T-helper 2 cell (primary cell): ENCODE measurements around the gene TNFRSF18.
"Not testable (repeated sequence)": the region's sequence is repeated elsewhere in the genome, so short reads cannot be mapped to it uniquely, and the experiment has no call there.

Experiments
- DNase-seq, 5 experiments: peaks; one replicate each; pipeline versions ENCODE4 v3.0.0 to v3.0.0-alpha.2; 2012 to 2022
- total RNA-seq, 2 donors: gene quantifications; one replicate each; lab custom pipeline; 2026; lab: John Stamatoyannopoulos, UW

Gene TNFRSF18
- 12.9 to 18.7 reads per million in 2 donors for total RNA-seq

- peak in 4 of 5 experiments; percentile 15 to 67 (median 38) for DNase-seq
Observed at GRCh38 chr1:1206376-1206965, at the start of gene TNFRSF18. Gene TNFRSF18, minus strand, starts transcription at chr1:1206592. Its CDS starts 21 bp downstream, at chr1:1206571.

DNA sequence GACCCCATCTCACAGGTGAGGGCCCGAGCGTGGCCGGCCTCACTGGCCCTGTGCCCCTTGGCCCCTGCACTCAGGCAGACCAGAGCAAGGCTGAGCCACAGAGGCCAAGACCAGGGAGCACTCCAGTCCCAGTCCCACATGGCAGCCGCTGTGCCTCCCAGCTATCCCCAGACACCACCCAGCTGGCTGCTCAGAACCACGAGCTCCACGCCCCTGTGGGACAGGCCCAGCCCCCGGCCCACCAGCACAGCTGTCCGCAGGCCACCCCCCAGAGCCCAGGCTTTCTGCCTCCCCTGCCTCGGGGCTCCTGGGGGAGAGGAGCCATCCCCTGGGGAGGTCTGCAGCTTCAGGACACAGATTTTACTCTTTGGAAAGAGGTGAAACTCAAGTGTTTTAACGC lies 49.2 kb upstream of the TNFRSF18 start:
- DNase-seq = no peak

- peak in 1 of 5 experiments; percentile 2 for DNase-seq
Observed at GRCh38 chr1:1255078-1255477, 48.7 kb upstream of the TNFRSF18 start.

- no peak for DNase-seq
Observed at GRCh38 chr1:1254667-1254998, 48.2 kb upstream of the TNFRSF18 start.

GRCh38 chr1:1253972-1254666 lies 47.7 kb upstream of the TNFRSF18 start:
- DNase-seq = no peak

DNA sequence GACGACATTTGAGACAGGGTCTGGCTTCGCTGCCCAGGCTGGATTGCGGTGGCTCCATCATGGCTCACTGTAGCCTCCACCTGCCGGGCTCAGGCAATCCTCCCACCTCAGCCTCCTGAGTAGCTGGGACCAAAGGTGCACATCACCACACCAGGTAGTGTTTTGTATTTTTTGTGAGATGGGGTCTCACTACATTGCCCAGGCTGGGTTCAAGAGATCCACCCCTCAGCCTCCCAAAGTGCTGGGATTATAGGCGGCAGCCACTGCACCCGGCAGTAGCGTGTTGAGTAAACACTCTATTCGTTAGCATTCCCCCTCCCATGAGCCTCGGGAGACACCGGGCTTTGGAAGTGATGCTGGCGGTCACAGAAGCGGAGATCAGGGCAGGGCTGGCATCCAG lies 46.9 kb upstream of the TNFRSF18 start:
- DNase-seq = no peak

DNA sequence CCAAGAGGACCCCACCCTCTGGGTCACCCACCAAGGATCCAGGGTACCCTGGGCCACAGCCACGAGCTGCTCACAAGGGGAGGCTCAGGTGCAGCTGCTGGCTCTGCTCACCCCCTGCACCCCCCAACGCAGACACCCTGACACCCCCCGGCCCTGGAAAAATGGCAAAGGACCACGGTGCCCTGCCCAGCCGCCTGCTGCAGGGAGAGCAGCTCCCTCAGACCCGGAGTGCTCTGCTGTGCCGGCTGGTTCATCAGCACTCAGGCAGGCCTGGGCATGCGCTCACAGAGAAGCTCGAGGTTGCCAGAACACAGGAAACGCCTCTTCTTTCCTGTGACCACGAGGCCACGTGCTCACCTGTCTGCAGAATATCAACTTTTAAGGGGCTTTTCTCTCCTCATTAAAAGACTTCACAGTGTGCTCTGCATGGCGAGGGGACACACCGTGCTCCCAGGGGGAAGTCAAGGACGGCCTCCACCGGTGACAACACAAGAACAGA lies 44.4 kb upstream of the TNFRSF18 start:
- peak in 4 of 5 experiments; percentile 37 to 87 (median 56) for DNase-seq

DNA sequence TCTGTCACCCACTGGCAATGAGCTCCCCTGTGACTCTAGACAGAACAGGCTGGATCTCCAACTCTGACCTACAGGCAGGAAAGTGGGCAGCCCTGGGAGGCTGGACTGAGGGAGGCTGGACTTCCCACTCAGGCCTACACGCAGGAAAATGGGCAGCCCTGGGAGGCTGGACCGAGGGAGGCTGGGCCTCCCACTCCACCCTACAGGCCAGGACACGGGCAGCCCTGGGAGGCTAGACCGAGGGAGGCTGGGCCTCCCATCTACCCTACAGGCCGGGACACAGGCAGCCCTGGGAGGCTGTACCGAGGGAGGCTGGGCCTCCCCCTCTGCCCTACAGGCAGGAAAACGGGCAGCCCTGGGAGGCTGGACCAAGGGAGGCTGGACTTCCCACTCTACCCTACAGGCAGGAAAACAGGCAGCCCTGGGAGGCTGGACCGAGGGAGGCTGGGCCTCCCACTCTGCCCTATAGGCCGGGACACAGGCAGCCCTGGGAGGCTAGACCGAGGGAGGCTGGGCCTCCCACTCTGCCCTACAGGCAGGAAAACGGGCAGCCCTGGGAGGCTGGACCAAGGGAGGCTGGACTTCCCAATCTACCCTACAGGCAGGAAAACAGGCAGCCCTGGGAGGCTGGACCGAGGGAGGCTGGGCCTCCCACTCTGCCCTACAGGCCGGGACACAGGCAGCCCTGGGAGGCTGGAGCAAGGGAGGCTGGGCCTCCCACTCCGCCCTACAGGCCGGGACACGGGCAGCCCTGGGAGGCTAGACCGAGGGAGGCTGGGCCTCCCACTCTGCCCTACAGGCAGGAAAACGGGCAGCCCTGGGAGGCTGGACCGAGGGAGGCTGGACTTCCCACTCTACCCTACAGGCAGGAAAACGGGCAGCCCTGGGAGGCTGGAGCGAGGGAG lies 41.9 kb upstream of the TNFRSF18 start:
- not testable (repeated sequence) for DNase-seq

DNA sequence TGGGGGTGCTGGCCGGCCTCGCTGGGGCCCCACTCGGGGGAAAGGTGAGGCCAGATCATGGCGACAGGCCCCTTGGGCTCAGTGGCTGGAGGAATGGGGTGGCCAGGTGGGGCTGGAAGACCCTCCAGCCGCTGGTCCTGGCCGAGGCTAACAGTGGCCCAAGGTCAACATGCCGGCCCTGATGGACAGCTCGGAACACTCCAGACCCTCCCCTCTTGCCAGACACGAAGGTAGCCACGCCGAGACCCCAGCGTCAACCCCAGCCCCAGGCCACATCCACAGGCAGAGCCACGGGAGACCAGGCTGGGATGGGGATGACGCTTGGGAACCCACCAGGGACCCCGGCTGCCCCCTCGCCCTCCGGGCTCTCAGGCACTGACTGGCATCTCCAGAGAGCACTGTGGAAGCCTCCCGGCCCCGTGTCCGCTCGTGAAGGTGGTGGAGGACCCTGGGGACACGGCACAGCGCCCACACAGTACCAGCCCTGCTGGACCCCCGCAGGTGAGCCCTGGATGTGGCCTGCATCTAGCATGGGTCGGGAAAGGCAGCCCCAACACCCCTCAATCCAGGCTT lies 41.0 kb upstream of the TNFRSF18 start:
- no peak for DNase-seq

GRCh38 chr1:1246577-1247340 lies 40.4 kb upstream of the TNFRSF18 start, which contains the start of gene C1QTNF12:
Gene C1QTNF12, minus strand, starts transcription at chr1:1246722. Its CDS starts 32 bp downstream, at chr1:1246690.
- no peak for DNase-seq

DNA sequence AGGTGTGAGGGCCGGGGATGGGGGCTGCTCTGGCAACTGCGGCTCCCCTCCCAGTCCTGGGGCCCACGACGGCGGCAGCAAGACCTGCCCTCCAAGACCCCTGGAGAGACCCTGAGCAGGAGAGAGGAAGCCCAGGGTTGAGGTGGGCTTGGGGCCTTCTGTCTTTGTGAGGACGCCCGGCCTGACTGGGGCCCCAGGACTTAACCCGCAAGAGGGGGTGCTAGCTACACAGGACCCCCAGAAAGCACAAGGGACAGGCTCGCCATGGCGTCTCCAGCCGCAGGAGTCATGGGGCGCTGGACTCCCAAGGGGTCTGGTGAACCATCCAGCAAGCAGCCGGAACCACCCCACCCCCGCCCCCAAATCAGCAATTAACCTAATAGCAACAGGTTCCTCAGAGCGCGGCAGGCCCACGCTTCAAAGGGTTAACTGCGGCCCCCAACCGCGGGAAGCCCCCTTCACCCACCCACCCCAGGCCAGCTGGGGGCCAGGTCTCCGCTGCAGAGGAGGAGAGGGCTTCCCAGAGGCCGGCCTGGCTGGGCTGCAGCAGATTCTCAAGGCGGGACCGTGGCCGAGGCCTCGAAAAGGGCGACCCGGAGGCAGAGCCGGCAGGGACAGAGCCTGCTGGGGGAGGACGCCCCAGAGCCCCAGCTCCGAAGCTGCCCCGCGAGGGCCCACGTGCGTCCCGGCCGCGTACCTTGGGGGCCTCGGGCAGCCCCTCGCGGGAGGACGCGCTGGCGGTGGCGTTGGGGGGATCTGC lies 39.6 kb upstream of the TNFRSF18 start:
- DNase-seq = no peak

DNA sequence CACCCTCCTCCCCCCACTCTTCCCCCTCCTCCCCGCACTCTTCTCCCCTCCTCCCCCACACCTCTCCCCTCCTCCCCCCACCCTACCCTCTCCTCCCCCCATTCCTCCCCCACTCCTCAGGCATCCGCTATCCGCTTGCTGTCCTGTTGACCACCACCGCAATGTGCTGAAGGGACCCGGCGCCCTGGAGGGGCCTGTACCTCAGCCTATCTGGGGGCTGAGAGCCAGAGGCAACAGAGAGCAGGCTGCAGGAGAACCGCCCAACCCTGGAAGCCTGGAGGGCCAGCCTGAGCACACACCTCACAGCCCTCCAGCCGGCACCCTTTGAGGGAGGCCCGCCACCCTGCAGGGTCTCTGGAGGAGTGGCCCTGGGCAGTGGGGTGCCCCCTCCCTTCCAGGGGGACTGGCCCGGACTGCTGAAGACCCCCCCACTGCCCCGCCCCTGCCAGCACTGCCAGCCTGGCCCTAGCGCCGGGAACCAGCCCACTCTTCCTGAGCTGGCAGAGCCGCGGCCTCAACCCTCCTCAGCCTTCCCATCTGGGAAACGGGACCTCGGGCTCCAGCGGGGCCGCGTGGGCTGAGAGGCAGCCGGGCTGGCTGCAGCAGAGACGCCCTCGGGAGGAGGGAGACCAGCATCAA lies 38.9 kb upstream of the TNFRSF18 start:
- no peak for DNase-seq

- DNase-seq = no peak
Observed at GRCh38 chr1:1244192-1244811, 37.9 kb upstream of the TNFRSF18 start.

- DNase-seq = no peak
Observed at GRCh38 chr1:1243807-1244191, 37.4 kb upstream of the TNFRSF18 start.

DNA sequence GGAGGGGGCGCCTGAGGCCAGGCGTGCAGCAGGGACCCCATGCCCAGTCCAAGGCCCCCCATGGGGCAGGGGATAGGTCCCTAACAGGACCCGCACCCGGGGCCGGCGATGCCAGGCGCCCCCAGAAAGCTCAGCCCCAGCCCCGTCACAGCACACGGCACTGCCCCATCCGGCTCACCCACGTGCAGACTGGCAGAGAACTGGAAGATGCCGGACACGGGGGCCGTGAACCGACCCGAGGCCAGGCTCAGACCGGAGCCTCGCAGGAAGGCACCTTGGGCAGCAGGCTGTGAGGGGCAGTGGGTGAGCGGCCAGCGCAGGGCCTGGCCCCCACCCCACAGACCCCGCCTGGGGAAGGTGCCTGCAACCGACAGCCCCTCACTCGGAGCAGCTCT lies 36.9 kb upstream of the TNFRSF18 start:
- DNase-seq = no peak

- DNase-seq = no peak
Observed at GRCh38 chr1:1242461-1243265, 36.3 kb upstream of the TNFRSF18 start.

GRCh38 chr1:1241588-1242219 lies 35.3 kb upstream of the TNFRSF18 start:
- no peak for DNase-seq

GRCh38 chr1:1240822-1241587 lies 34.6 kb upstream of the TNFRSF18 start:
- no peak for DNase-seq
